Cardiac muscle cell (in vitro differentiated cells and primary cell): Measurements from ENCODE around the gene LRP8. TPM values are rescaled to one million over a fixed set of nuclear protein-coding genes. Genes with fewer than 3 reads are reported as not detected.

Experiments
- DNase-seq, 2 donors: peaks; one replicate each; pipeline versions ENCODE4 v3.0.0 to v3.0.0-alpha.2; 2010 to 2017; ENCODE audit warnings: low read depth in 1 of 2, low spot score in 1 of 2
- H3K27ac ChIP-seq: fragments of 200-600 bp; sonication (generic); 2 replicates; pipeline ENCODE4 v1.5.1; 2016
- H3K27me3 ChIP-seq: fragments of 200-600 bp; sonication (generic); 2 replicates; pipeline ENCODE4 v1.6.0; 2016; ENCODE audit warnings: control low read depth
- H3K36me3 ChIP-seq: fragments of 200-600 bp; sonication (generic); 2 replicates; pipeline ENCODE4 v1.5.1; 2016; ENCODE audit warnings: control low read depth
- H3K4me1 ChIP-seq: fragments of 200-600 bp; sonication (generic); 2 replicates; pipeline ENCODE4 v1.8.1; 2017; ENCODE audit warnings: low read depth, mild to moderate bottlenecking, mixed run types
- H3K4me3 ChIP-seq: fragments of 200-600 bp; sonication (generic); 2 replicates; pipeline ENCODE4 v1.5.1; 2016; ENCODE audit warnings: mild to moderate bottlenecking
- H3K9me3 ChIP-seq: fragments of 200-600 bp; sonication (generic); 2 replicates; pipeline ENCODE4 v1.5.1; 2017; ENCODE audit warnings: low read depth, mild to moderate bottlenecking, control low read depth
- polyA plus RNA-seq: library from polyadenylated mRNA; unstranded; fragments of >200 nt; fragmentation: Nextera tagmentation; extraction: Ambion mirVana; gene quantifications from 2 replicates; pipeline ENCODE4 v1.2.1, GENCODE V29; 2016
- total RNA-seq: library from RNA; depleted of rRNA; stranded (reverse); fragments of >200 nt; gene quantifications from 2 replicates; pipeline ENCODE4 v1.2.3, GENCODE V29; 2016
- TF ChIP-seq, protein P1 (sequence below): IDR thresholded peaks from 2 replicates; pipeline ENCODE4 v1.5.1; 2012; ENCODE audit warnings: low read depth, mild to moderate bottlenecking, low read length

Gene LRP8
- total and polyA plus RNA-seq, 2 experiments from 2014 or later: 5.4 to 9.7 TPM

- H3K4me3 ChIP-seq: no peak overlapping the region
- no peak overlapping the region for H3K27ac ChIP-seq
- H3K9me3 ChIP-seq: no peaks in the 10 kb centered on the region
- TF ChIP-seq, protein P1, sequence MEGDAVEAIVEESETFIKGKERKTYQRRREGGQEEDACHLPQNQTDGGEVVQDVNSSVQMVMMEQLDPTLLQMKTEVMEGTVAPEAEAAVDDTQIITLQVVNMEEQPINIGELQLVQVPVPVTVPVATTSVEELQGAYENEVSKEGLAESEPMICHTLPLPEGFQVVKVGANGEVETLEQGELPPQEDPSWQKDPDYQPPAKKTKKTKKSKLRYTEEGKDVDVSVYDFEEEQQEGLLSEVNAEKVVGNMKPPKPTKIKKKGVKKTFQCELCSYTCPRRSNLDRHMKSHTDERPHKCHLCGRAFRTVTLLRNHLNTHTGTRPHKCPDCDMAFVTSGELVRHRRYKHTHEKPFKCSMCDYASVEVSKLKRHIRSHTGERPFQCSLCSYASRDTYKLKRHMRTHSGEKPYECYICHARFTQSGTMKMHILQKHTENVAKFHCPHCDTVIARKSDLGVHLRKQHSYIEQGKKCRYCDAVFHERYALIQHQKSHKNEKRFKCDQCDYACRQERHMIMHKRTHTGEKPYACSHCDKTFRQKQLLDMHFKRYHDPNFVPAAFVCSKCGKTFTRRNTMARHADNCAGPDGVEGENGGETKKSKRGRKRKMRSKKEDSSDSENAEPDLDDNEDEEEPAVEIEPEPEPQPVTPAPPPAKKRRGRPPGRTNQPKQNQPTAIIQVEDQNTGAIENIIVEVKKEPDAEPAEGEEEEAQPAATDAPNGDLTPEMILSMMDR: no peak
- H3K36me3 ChIP-seq: no peaks in the 10 kb centered on the region
- H3K27me3 ChIP-seq: no peaks in the 10 kb centered on the region
- peaks cover 32% of the 10 kb centered on the region for H3K4me1 ChIP-seq
- DNase-seq: peak in 1 of 2 donors; percentile 49
Measured at GRCh38 chr1:53293123-53293522, 34.7 kb downstream of the LRP8 start.

GRCh38 chr1:53292690-53293089 is 35.2 kb downstream of the LRP8 start:
- H3K36me3 ChIP-seq: no peaks in the 10 kb centered on the region
- H3K4me3 ChIP-seq: no peak overlapping the region
- TF ChIP-seq, protein P1: no peak
- H3K27me3 ChIP-seq: no peaks in the 10 kb centered on the region
- H3K9me3 ChIP-seq: no peaks in the 10 kb centered on the region
- H3K27ac ChIP-seq: peak overlapping the region; percentile 7
- no peak for DNase-seq
- peaks cover 31% of the 10 kb centered on the region for H3K4me1 ChIP-seq

- H3K9me3 ChIP-seq: no peaks in the 10 kb centered on the region
- DNase-seq: no peak
- no peak overlapping the region for H3K27ac ChIP-seq
- TF ChIP-seq, protein P1: no peak
- no peaks in the 10 kb centered on the region for H3K36me3 ChIP-seq
- H3K27me3 ChIP-seq: no peaks in the 10 kb centered on the region
- H3K4me3 ChIP-seq: no peak overlapping the region
- H3K4me1 ChIP-seq: peaks cover 34% of the 10 kb centered on the region
Measured at GRCh38 chr1:53291574-53291973, 36.3 kb downstream of the LRP8 start.

DNA sequence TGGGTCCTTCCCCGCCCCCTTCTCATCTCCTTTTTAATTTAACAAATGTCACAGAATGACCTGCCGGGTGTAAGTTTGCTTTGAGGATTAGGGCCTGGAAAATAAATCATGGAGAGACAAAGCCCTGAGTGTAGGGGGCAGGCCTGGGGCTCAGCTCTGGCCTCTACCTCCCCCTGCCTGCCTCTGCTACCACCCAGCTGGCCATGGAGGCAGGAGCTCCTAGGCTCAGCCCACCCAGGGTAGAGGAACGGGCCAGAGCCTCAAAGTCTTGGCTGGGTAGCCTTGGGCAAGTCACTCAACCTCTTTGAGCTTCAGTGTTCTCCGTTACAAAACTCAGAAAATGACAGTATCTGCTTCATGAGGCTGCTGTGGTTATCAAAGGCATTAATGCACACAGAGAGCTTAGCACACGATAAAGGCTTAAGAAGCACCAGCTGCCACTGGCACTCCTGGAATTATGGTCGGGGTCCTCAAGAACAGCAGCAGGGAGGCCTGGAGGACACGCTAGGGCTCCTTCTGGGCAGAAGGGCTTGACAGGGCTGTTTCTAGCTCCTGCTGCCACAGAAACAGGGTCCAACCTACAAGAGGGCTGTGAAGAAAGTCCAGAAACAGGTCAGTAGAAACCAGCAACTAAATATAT is 39.0 kb downstream of the LRP8 start:
- Histone ChIP-seq H3K27me3 (no peaks in the 10 kb centered on the region), H3K27ac (no peak overlapping the region), H3K4me3 (no peak overlapping the region), H3K9me3 (no peaks in the 10 kb centered on the region), H3K4me1 (peaks cover 41% of the 10 kb centered on the region), H3K36me3 (no peaks in the 10 kb centered on the region)
- no peak for DNase-seq
- TF ChIP-seq, protein P1: no peak

DNA sequence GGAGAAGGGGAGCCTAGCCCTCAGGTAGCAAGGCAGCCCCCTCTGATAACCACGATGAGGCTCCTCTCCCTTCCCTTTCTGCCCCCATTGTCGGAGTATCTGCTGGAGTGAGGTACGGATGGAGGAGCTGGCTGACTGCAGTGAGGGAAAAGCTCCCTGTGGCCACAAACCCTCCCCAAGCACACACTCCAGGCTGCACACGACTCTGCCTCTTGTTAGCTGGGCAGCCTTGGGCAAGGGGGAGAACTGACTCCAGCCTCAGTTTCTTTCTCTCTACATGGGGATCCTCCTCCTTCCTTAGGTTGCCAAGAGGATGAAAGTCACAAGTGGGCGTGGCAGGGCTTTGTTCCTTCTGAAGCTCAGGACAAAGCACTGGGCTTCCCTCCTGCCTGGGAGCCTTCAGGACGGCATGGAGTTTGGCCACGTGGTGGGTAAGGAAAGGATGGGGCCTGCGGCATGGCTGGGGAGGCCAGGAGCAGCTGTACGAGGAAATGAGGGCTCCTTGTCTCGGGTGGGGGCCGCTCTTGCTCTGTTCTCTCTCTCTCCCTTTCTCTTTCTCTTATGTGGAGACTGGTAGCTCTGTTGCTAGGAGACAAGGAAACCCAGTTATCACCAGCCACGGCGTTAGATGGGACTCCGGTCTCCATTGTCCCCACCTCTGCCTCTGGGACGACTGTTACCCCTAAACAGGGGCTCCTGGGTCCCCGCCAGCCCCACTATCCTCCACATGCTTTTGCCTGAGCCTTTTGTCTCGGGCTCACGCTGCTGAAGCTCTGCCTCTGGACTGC is 39.7 kb downstream of the LRP8 start:
- Histone ChIP-seq H3K27ac (no peak overlapping the region), H3K4me1 (peaks cover 41% of the 10 kb centered on the region), H3K9me3 (no peaks in the 10 kb centered on the region), H3K4me3 (no peak overlapping the region), H3K36me3 (no peaks in the 10 kb centered on the region), H3K27me3 (no peaks in the 10 kb centered on the region)
- DNase-seq: no peak
- TF ChIP-seq, protein P1: no peak
